ENCODE measurements around the gene EXOC2. TPM values are rescaled to one million over a fixed set of nuclear protein-coding genes. Genes with fewer than 3 reads are reported as not detected.
A peak's percentile ranks its signal among the peaks of the same experiment; 100 is the strongest.

The EXOC2 gene
- total RNA-seq, 4 donors from 2014 or later: 20.9 to 28.5 (median 24.6) TPM

- 73% methylated on average over 3 of the region's 3 CpGs for WGBS
- Histone ChIP-seq H3K9me3 (no peaks in the 10 kb centered on the region), H3K4me1 (peaks cover 0 to 29% (median 21%) of the 10 kb centered on the region in 4 donors), H3K4me3 (no peak overlapping the region), H3K27ac (replicated peaks in 1 of 4) (no peak overlapping the region), H3K36me3 (peaks cover 0 to 27% (median 2%) of the 10 kb centered on the region in 4 donors), H3K27me3 (no peaks in the 10 kb centered on the region)
- intact Hi-C loops (cut with DNase I): no loop called here
- no peak for DNase-seq (ENCODE audit: extremely low spot score)
- TF ChIP-seq, protein P1, sequence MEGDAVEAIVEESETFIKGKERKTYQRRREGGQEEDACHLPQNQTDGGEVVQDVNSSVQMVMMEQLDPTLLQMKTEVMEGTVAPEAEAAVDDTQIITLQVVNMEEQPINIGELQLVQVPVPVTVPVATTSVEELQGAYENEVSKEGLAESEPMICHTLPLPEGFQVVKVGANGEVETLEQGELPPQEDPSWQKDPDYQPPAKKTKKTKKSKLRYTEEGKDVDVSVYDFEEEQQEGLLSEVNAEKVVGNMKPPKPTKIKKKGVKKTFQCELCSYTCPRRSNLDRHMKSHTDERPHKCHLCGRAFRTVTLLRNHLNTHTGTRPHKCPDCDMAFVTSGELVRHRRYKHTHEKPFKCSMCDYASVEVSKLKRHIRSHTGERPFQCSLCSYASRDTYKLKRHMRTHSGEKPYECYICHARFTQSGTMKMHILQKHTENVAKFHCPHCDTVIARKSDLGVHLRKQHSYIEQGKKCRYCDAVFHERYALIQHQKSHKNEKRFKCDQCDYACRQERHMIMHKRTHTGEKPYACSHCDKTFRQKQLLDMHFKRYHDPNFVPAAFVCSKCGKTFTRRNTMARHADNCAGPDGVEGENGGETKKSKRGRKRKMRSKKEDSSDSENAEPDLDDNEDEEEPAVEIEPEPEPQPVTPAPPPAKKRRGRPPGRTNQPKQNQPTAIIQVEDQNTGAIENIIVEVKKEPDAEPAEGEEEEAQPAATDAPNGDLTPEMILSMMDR (IDR thresholded peaks at IDR 0.05): no peak
- TF ChIP-seq EP300 (IDR thresholded peaks at IDR 0.05) (no peak), POLR2AphosphoS5 (IDR thresholded peaks at IDR 0.05) (no peak), POLR2A (IDR thresholded peaks at IDR 0.05; ENCODE audit: low read depth) (no peak)
These were observed 64.2 kb downstream of the EXOC2 start for GRCh38 chr6:628766-629165.

DNA sequence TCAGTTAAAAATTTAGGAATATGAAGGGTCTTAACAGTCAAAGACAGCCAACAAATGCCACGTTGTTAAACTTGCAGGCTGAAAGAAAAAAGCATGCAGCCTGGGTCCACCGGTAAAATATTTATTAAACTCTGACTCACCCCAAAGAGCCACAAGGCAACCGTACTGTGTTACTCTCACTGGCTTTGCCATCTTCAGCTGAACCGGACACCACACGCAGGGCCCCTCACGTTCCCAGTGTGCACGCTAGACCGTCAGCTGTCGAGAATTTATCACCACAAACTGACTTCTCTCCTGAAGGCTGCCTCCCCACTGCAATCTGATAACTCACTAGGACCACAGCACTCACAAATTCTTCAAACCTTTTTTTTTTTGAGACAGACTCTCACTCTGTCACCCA, 66.7 kb downstream of the EXOC2 start:
- WGBS: 83% methylated on average over 9 of the region's 9 CpGs
- intact Hi-C loops (cut with DNase I): no loop called here
- Histone ChIP-seq H3K4me1 (peaks cover 0 to 41% (median 28%) of the 10 kb centered on the region in 4 donors), H3K27ac (replicated peaks in 1 of 4) (peak overlapping the region in 3 of 4 donors; percentile 8 to 76 (median 15)), H3K4me3 (no peak overlapping the region), H3K36me3 (peaks cover 0 to 18% (median 5%) of the 10 kb centered on the region in 4 donors), H3K27me3 (no peaks in the 10 kb centered on the region), H3K9me3 (no peaks in the 10 kb centered on the region)
- no peak for DNase-seq (ENCODE audit: extremely low spot score)
- TF ChIP-seq EP300 (IDR thresholded peaks at IDR 0.05) (no peak), POLR2AphosphoS5 (IDR thresholded peaks at IDR 0.05) (no peak)
- TF ChIP-seq, protein P1 (IDR thresholded peaks at IDR 0.05): no peak

GRCh38 chr6:624979-625378, 68.0 kb downstream of the EXOC2 start:
- no peak for TF ChIP-seq POLR2A (IDR thresholded peaks at IDR 0.05; ENCODE audit: low read depth)
- TF ChIP-seq, protein P1 (IDR thresholded peaks at IDR 0.05): peak; percentile 37 to 56 (median 42)
- TF ChIP-seq POLR2AphosphoS5 (IDR thresholded peaks at IDR 0.05): peak in 1 of 2 donors; percentile 16
- intact Hi-C loops (cut with DNase I): no loop called here
- Histone ChIP-seq H3K4me1 (peaks cover 0 to 41% (median 28%) of the 10 kb centered on the region in 4 donors), H3K27ac (replicated peaks in 1 of 4) (peak overlapping the region; percentile 52 to 76 (median 61)), H3K4me3 (peak overlapping the region in 2 of 4 donors; percentile 16), H3K27me3 (no peaks in the 10 kb centered on the region), H3K9me3 (no peaks in the 10 kb centered on the region), H3K36me3 (peaks cover 0 to 23% (median 5%) of the 10 kb centered on the region in 4 donors)
- WGBS: 72% methylated on average over 10 of the region's 11 CpGs
- DNase-seq (ENCODE audit: extremely low spot score): no peak

DNA sequence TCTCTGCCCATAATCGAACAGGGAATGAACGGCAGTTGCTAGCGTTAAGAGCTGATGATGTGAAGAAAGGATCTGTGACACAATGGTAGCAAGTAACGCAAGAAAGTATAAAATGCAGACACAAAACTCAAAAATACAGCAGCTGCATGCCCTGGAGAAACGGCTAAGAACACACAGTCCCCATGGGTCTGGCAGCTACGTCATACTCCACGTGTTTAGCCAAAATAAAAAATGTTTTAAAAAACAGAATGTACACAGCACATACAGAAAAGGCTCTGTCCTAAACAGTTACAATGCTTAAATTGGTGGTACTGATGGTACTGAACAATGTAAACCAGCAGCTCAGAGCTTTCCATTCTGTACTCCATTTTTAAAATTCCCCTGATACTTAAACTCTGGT, 70.5 kb downstream of the EXOC2 start:
- TF ChIP-seq POLR2AphosphoS5 (IDR thresholded peaks at IDR 0.05): peak; percentile 7 to 31
- TF ChIP-seq, protein P1 (IDR thresholded peaks at IDR 0.05): no peak
- WGBS: 75% methylated on average over 7 of the region's 7 CpGs
- Histone ChIP-seq H3K9me3 (no peaks in the 10 kb centered on the region), H3K4me1 (peaks cover 0 to 41% (median 27%) of the 10 kb centered on the region in 4 donors), H3K27me3 (no peaks in the 10 kb centered on the region), H3K36me3 (peaks cover 0 to 28% (median 9%) of the 10 kb centered on the region in 4 donors), H3K4me3 (no peak overlapping the region), H3K27ac (replicated peaks in 1 of 4) (peak overlapping the region; percentile 44 to 76 (median 64))
- intact Hi-C loops (cut with DNase I): no loop called here
- DNase-seq (ENCODE audit: extremely low spot score): no peak

DNA sequence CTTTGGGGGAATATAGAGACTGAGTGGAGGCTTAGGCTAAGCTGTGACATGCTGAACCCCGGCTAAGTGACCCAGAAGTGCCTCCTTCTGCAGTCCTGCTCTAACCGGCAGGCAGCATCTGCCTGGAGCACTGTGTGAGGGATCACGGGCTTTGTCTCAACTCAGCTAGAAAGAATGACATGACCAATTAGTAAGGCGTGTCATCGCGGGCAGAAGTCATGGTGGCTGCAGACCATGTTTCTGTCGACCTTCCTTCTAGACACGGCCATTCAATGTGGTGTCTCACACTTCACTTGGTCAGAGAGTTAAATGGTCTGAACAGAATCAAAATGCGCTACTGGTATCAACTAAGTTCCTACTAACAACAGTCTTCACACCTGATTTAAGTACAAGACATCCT, 71.0 kb downstream of the EXOC2 start:
- intact Hi-C loops (cut with DNase I): no loop called here

More for the DNA sequence above, 71.0 kb downstream of the EXOC2 start:
- Histone ChIP-seq H3K27ac (replicated peaks in 1 of 4) (peak overlapping the region; percentile 44 to 76 (median 64)), H3K36me3 (peaks cover 0 to 31% (median 11%) of the 10 kb centered on the region in 4 donors), H3K4me3 (no peak overlapping the region), H3K9me3 (no peaks in the 10 kb centered on the region), H3K4me1 (peaks cover 0 to 40% (median 23%) of the 10 kb centered on the region in 4 donors), H3K27me3 (no peaks in the 10 kb centered on the region)
- no peak for DNase-seq (ENCODE audit: extremely low spot score)
- TF ChIP-seq EP300 (IDR thresholded peaks at IDR 0.05) (no peak), POLR2AphosphoS5 (IDR thresholded peaks at IDR 0.05) (no peak), POLR2A (IDR thresholded peaks at IDR 0.05; ENCODE audit: low read depth) (no peak)
- TF ChIP-seq, protein P1 (IDR thresholded peaks at IDR 0.05): no peak
- WGBS: 84% methylated on average over 9 of the region's 9 CpGs

Data from esophagus muscularis mucosa (tissue), 4 donors.